ENCODE results near the gene GALNT12.

GALNT12 gene

GRCh38 chr9:98894171-98894570 lies 86.7 kb downstream of the GALNT12 start:
- Histone ChIP-seq H3K4me1 (ENCODE audit: control insufficient read depth, insufficient read depth, low read length) (no peaks in the 10 kb centered on the region), H3K9ac (ENCODE audit: low read depth, low read length) (no peak overlapping the region), H3K4me3 (ENCODE audit: low read depth, low read length) (no peak overlapping the region), H3K36me3 (ENCODE audit: control insufficient read depth, insufficient read depth, low read length) (no peaks in the 10 kb centered on the region), H3K27me3 (ENCODE audit: control insufficient read depth, insufficient read depth, low read length) (no peaks in the 10 kb centered on the region), H3K9me3 (ENCODE audit: control insufficient read depth, insufficient read depth, low read length) (no peaks in the 10 kb centered on the region)

GRCh38 chr9:98894761-98895160 lies 87.3 kb downstream of the GALNT12 start:
- no peaks in the 10 kb centered on the region for H3K9me3 ChIP-seq (ENCODE audit: control insufficient read depth, insufficient read depth, low read length)
- no peaks in the 10 kb centered on the region for H3K36me3 ChIP-seq (ENCODE audit: control insufficient read depth, insufficient read depth, low read length)
- no peak overlapping the region for H3K9ac ChIP-seq (ENCODE audit: low read depth, low read length)
- H3K4me3 ChIP-seq (ENCODE audit: low read depth, low read length): no peak overlapping the region
- no peaks in the 10 kb centered on the region for H3K27me3 ChIP-seq (ENCODE audit: control insufficient read depth, insufficient read depth, low read length)
- H3K4me1 ChIP-seq (ENCODE audit: control insufficient read depth, insufficient read depth, low read length): no peaks in the 10 kb centered on the region

- Histone ChIP-seq H3K9ac (ENCODE audit: low read depth, low read length) (no peak overlapping the region), H3K4me3 (ENCODE audit: low read depth, low read length) (no peak overlapping the region), H3K9me3 (ENCODE audit: control insufficient read depth, insufficient read depth, low read length) (no peaks in the 10 kb centered on the region), H3K36me3 (ENCODE audit: control insufficient read depth, insufficient read depth, low read length) (no peaks in the 10 kb centered on the region), H3K27me3 (ENCODE audit: control insufficient read depth, insufficient read depth, low read length) (no peaks in the 10 kb centered on the region), H3K4me1 (ENCODE audit: control insufficient read depth, insufficient read depth, low read length) (no peaks in the 10 kb centered on the region)
Measured at GRCh38 chr9:98896632-98897031, 89.2 kb downstream of the GALNT12 start.

GRCh38 chr9:98897745-98898144 lies 90.3 kb downstream of the GALNT12 start:
- Histone ChIP-seq H3K4me3 (ENCODE audit: low read depth, low read length) (no peak overlapping the region), H3K9me3 (ENCODE audit: control insufficient read depth, insufficient read depth, low read length) (no peaks in the 10 kb centered on the region), H3K36me3 (ENCODE audit: control insufficient read depth, insufficient read depth, low read length) (no peaks in the 10 kb centered on the region), H3K27me3 (ENCODE audit: control insufficient read depth, insufficient read depth, low read length) (no peaks in the 10 kb centered on the region), H3K4me1 (ENCODE audit: control insufficient read depth, insufficient read depth, low read length) (no peaks in the 10 kb centered on the region), H3K9ac (ENCODE audit: low read depth, low read length) (no peak overlapping the region)

GRCh38 chr9:98899408-98900056 lies 92.1 kb downstream of the GALNT12 start:
- H3K4me1 ChIP-seq (ENCODE audit: control insufficient read depth, insufficient read depth, low read length): no peaks in the 10 kb centered on the region
- no peaks in the 10 kb centered on the region for H3K27me3 ChIP-seq (ENCODE audit: control insufficient read depth, insufficient read depth, low read length)
- H3K9me3 ChIP-seq (ENCODE audit: control insufficient read depth, insufficient read depth, low read length): no peaks in the 10 kb centered on the region
- H3K4me3 ChIP-seq (ENCODE audit: low read depth, low read length): no peak overlapping the region
- H3K36me3 ChIP-seq (ENCODE audit: control insufficient read depth, insufficient read depth, low read length): no peaks in the 10 kb centered on the region
- H3K9ac ChIP-seq (ENCODE audit: low read depth, low read length): no peak overlapping the region
